GM23338 (cell line): ENCODE results near the gene OPRL1. TPM values are rescaled to one million over a fixed set of nuclear protein-coding genes. Genes with fewer than 3 reads are reported as not detected.
A peak's percentile ranks its signal among the peaks of the same experiment; 100 is the strongest.

Experiments
- ATAC-seq: fragments of 200-7000 bp; cut with Tn5 transposase; 3 replicates; pipeline ENCODE4 v1.9.1; 2020
- DNase-seq: peaks from one replicate; pipeline ENCODE4 v3.0.0-alpha.2; 2015; ENCODE audit warnings: low spot score
- H2AFZ ChIP-seq: fragments of 200-600 bp; sonication (generic); 2 replicates; pipeline ENCODE4 v1.8.0; 2016; ENCODE audit warnings: antibody characterized with exemption, mild to moderate bottlenecking, moderate library complexity
- H3F3A ChIP-seq: fragments of 200-600 bp; sonication (generic); replicated peaks from 2 replicates; pipeline ENCODE4 v1.8.0; 2017; ENCODE audit warnings: antibody characterized with exemption, mixed run types, low read depth
- H3K27ac ChIP-seq: fragments of 200-600 bp; sonication (generic); 2 replicates; pipeline ENCODE4 v1.6.1; 2016; ENCODE audit warnings: low read depth
- H3K27me3 ChIP-seq: fragments of 200-600 bp; sonication (generic); 2 replicates; pipeline ENCODE4 v1.8.0; 2016; ENCODE audit warnings: mild to moderate bottlenecking, mixed run types, moderate library complexity; ENCODE audit not compliant: insufficient read depth
- H3K36me3 ChIP-seq: fragments of 200-600 bp; sonication (generic); 2 replicates; pipeline ENCODE4 v1.8.0; 2016; ENCODE audit warnings: mild to moderate bottlenecking; ENCODE audit not compliant: insufficient read depth
- H3K4me1 ChIP-seq: fragments of 200-600 bp; sonication (generic); 2 replicates; pipeline ENCODE4 v1.8.0; 2016; ENCODE audit warnings: mild to moderate bottlenecking, moderate library complexity; ENCODE audit not compliant: insufficient read depth
- H3K4me2 ChIP-seq: fragments of 200-600 bp; sonication (generic); 2 replicates; pipeline ENCODE4 v1.7.1; 2017; ENCODE audit warnings: mixed run types
- H3K4me3 ChIP-seq: fragments of 200-600 bp; sonication (generic); 2 replicates; pipeline ENCODE4 v1.6.1; 2016; ENCODE audit warnings: mixed run types
- H3K79me2 ChIP-seq: fragments of 200-600 bp; sonication (generic); replicated peaks from 2 replicates; pipeline ENCODE4 v1.8.0; 2017; ENCODE audit warnings: mild to moderate bottlenecking; ENCODE audit not compliant: insufficient read depth
- H3K9me2 ChIP-seq: fragments of 200-600 bp; sonication (generic); 2 replicates; pipeline ENCODE4 v1.8.0; 2017; ENCODE audit not compliant: insufficient read depth
- H4K20me1 ChIP-seq: fragments of 200-600 bp; sonication (generic); replicated peaks from 2 replicates; pipeline ENCODE4 v1.8.0; 2017; ENCODE audit warnings: mild to moderate bottlenecking; ENCODE audit not compliant: insufficient read depth
- H3K27ac Mint-ChIP-seq: 2 replicates; pipeline ENCODE4 v1.8.0; 2020; ENCODE audit warnings: inconsistent platforms, mild to moderate bottlenecking, moderate library complexity, mixed read lengths
- H3K27me3 Mint-ChIP-seq: 3 replicates; pipeline ENCODE4 v1.8.0; 2022; ENCODE audit warnings: low read depth, mild to moderate bottlenecking, moderate library complexity, mixed read lengths, inconsistent platforms; ENCODE audit not compliant: insufficient read depth, poor library complexity
- H3K36me3 Mint-ChIP-seq: 3 replicates; pipeline ENCODE4 v1.8.0; 2021; ENCODE audit warnings: low read depth, mild to moderate bottlenecking, inconsistent platforms, moderate library complexity, mixed read lengths
- H3K4me1 Mint-ChIP-seq: 3 replicates; pipeline ENCODE4 v1.8.0; 2020; ENCODE audit warnings: mild to moderate bottlenecking, inconsistent platforms, mixed read lengths
- H3K4me3 Mint-ChIP-seq: 3 replicates; pipeline ENCODE4 v1.8.0; 2021; ENCODE audit warnings: moderate library complexity, mild to moderate bottlenecking, inconsistent platforms, mixed read lengths
- H3K9me3 Mint-ChIP-seq: 3 replicates; pipeline ENCODE4 v1.8.0; 2020; ENCODE audit warnings: moderate library complexity, mild to moderate bottlenecking, inconsistent platforms, mixed read lengths
- CREB1 ChIP-seq: fragments of 250-450 bp; sonication (Bioruptor Pico); IDR thresholded peaks from 2 replicates; pipeline ENCODE4 v1.5.0; 2020; ENCODE audit warnings: low read depth, mild to moderate bottlenecking, moderate library complexity
- EZH2 ChIP-seq: fragments of 200-600 bp; sonication (generic); IDR thresholded peaks from one replicate; pipeline ENCODE4 v1.8.0; 2017; ENCODE audit warnings: antibody characterized with exemption, mild to moderate bottlenecking, low read depth; ENCODE audit not compliant: unreplicated experiment
- NANOG ChIP-seq: IDR thresholded peaks from 2 replicates; pipeline ENCODE4 v1.6.1; 2016; ENCODE audit warnings: antibody characterized with exemption, borderline replicate concordance
- REST ChIP-seq: IDR thresholded peaks from one replicate; pipeline ENCODE4 v1.6.1; 2018; ENCODE audit warnings: antibody characterized with exemption; ENCODE audit not compliant: unreplicated experiment
- ZNF462 ChIP-seq: fragments of 250-450 bp; sonication (Bioruptor Pico); IDR thresholded peaks from 2 replicates; pipeline ENCODE4 v1.5.0; 2020; ENCODE audit warnings: mild to moderate bottlenecking, moderate library complexity
- polyA plus RNA-seq: library from polyadenylated mRNA; unstranded; fragments of >200 nt; fragmentation: Nextera tagmentation; extraction: Ambion mirVana; gene quantifications from 2 replicates; pipeline ENCODE4 v1.2.1, GENCODE V29; 2016
- total RNA-seq: library from RNA; depleted of rRNA; stranded (reverse); fragments of >200 nt; shearing (Covaris generic); gene quantifications from 2 replicates; pipeline ENCODE4 v1.2.3, GENCODE V29; 2014

OPRL1 gene
- total and polyA plus RNA-seq, 2 experiments from 2014 or later: 0.27 to 1.1 TPM

- Histone ChIP-seq H3K27ac (no peak overlapping the region; the same call in 1 of the 2 replicates), H4K20me1 (no peaks in the 10 kb centered on the region), H3K9me2 (no peaks in the 10 kb centered on the region), H3K27me3 (no peaks in the 10 kb centered on the region), H3K4me3 (no peak overlapping the region), H2AFZ (no peak overlapping the region), H3K36me3 (no peaks in the 10 kb centered on the region), H3K79me2 (no peaks in the 10 kb centered on the region), H3K4me2 (no peak overlapping the region), H3F3A (0 out of 2 replicates have a peak, but pooled peaks cover 3% of the 10 kb centered on the region), H3K4me1 (peaks cover 3% of the 10 kb centered on the region; the same call in 1 of the 2 replicates)
- H3K4me3 Mint-ChIP-seq: no peak overlapping the region
- peaks cover 23% of the 10 kb centered on the region for H3K4me1 Mint-ChIP-seq
- no peak for DNase-seq
- ATAC-seq: peak; percentile 58
- TF ChIP-seq ZNF462 (CRISPR knock-in tag) (no peak), NANOG (no peak), REST (no peak), EZH2 (no peak), CREB1 (no peak)
- no peaks in the 10 kb centered on the region for H3K36me3 Mint-ChIP-seq
- peaks cover 10% of the 10 kb centered on the region for H3K9me3 Mint-ChIP-seq
- peaks cover 16% of the 10 kb centered on the region for H3K27me3 Mint-ChIP-seq
- H3K27ac Mint-ChIP-seq: no peak overlapping the region
Measured at GRCh38 chr20:64139199-64140060, 59.5 kb downstream of the OPRL1 start.
